Loucy (cell line): ENCODE results near the gene RIT2.

Experiments
- H2AFZ ChIP-seq: fragments of 200-600 bp; sonication (generic); 2 replicates; pipeline ENCODE4 v1.6.0; 2016; ENCODE audit warnings: antibody characterized with exemption, mild to moderate bottlenecking, low read length, moderate library complexity
- H3F3A ChIP-seq: fragments of 200-600 bp; 2 replicates; pipeline ENCODE4 v1.6.0; 2016; ENCODE audit warnings: antibody characterized with exemption, low read depth, mild to moderate bottlenecking
- H3K27me3 ChIP-seq: fragments of 200-600 bp; sonication (generic); 2 replicates; pipeline ENCODE4 v1.6.1; 2014; ENCODE audit warnings: low read length, mild to moderate bottlenecking; ENCODE audit not compliant: insufficient read depth, poor library complexity, severe bottlenecking
- H3K36me3 ChIP-seq: fragments of 200-600 bp; sonication (generic); 2 replicates; pipeline ENCODE4 v1.6.1; 2016; ENCODE audit warnings: low read length; ENCODE audit not compliant: insufficient read depth
- H3K4me1 ChIP-seq: fragments of 200-600 bp; sonication (generic); 2 replicates; pipeline ENCODE4 v1.5.1; 2014; ENCODE audit warnings: low read length, mild to moderate bottlenecking; ENCODE audit not compliant: insufficient read depth, poor library complexity, severe bottlenecking
- H3K4me2 ChIP-seq: fragments of 200-600 bp; sonication (generic); 2 replicates; pipeline ENCODE4 v1.6.0; 2014; ENCODE audit warnings: antibody characterized with exemption, low read length, low read depth, mild to moderate bottlenecking; ENCODE audit not compliant: poor library complexity, severe bottlenecking
- H3K4me3 ChIP-seq: fragments of 200-600 bp; sonication (generic); 2 replicates; pipeline ENCODE4 v1.5.1; 2014; ENCODE audit warnings: low read length, mild to moderate bottlenecking, mixed read lengths; ENCODE audit not compliant: poor library complexity, severe bottlenecking
- H3K79me2 ChIP-seq: fragments of 200-600 bp; sonication (generic); 2 replicates; pipeline ENCODE4 v1.6.1; 2014; ENCODE audit warnings: low read length; ENCODE audit not compliant: insufficient read depth
- H3K9ac ChIP-seq: fragments of 200-600 bp; sonication (generic); 2 replicates; pipeline ENCODE4 v1.6.0; 2014; ENCODE audit warnings: mild to moderate bottlenecking, low read depth, low read length, moderate library complexity; ENCODE audit not compliant: poor library complexity, severe bottlenecking
- H3K9me2 ChIP-seq: fragments of 200-600 bp; sonication (generic); replicated peaks from 2 replicates; pipeline ENCODE4 v1.6.1; 2016; ENCODE audit warnings: low read depth, low read length, mixed read lengths
- H3K9me3 ChIP-seq: fragments of 200-600 bp; sonication (generic); 2 replicates; pipeline ENCODE4 v1.6.1; 2014; ENCODE audit warnings: mild to moderate bottlenecking, antibody characterized with exemption, low read length, low read depth; ENCODE audit not compliant: insufficient read depth
- H4K20me1 ChIP-seq: fragments of 200-600 bp; sonication (generic); 2 replicates; pipeline ENCODE4 v1.6.0; 2014; ENCODE audit warnings: antibody characterized with exemption, low read length, mild to moderate bottlenecking; ENCODE audit not compliant: insufficient read depth, poor library complexity, severe bottlenecking
- CTCF ChIP-seq: fragments of 200-600 bp; sonication (generic); conservative IDR thresholded peaks from 2 replicates; pipeline ENCODE4 v1.5.1; 2014; ENCODE audit warnings: mild to moderate bottlenecking, antibody characterized with exemption, low read length
- EZH2phosphoT487 ChIP-seq: fragments of 200-600 bp; IDR thresholded peaks from 2 replicates; pipeline ENCODE4 v1.6.1; 2018; ENCODE audit warnings: antibody characterized with exemption, mild to moderate bottlenecking, moderate library complexity, borderline replicate concordance

The RIT2 gene

GRCh38 chr18:42882122-42882521 lies 233.4 kb downstream of the RIT2 start:
- Histone ChIP-seq H3K9ac (no peak overlapping the region), H3K4me1 (no peaks in the 10 kb centered on the region), H3K36me3 (no peaks in the 10 kb centered on the region), H4K20me1 (no peaks in the 10 kb centered on the region), H3K9me3 (no peaks in the 10 kb centered on the region), H3K4me2 (no peak overlapping the region), H2AFZ (no peak overlapping the region), H3K27me3 (no peaks in the 10 kb centered on the region), H3F3A (no peaks in the 10 kb centered on the region), H3K9me2 (no peaks in the 10 kb centered on the region), H3K79me2 (no peaks in the 10 kb centered on the region), H3K4me3 (no peak overlapping the region)
- TF ChIP-seq CTCF (no peak), EZH2phosphoT487 (no peak)

GRCh38 chr18:42872838-42873237 lies 242.6 kb downstream of the RIT2 start:
- Histone ChIP-seq H3K79me2 (no peaks in the 10 kb centered on the region), H3K9me2 (no peaks in the 10 kb centered on the region), H4K20me1 (no peaks in the 10 kb centered on the region)

GRCh38 chr18:42864876-42865275 lies 250.6 kb downstream of the RIT2 start:
- H3K9me2 ChIP-seq = no peaks in the 10 kb centered on the region
- H4K20me1 ChIP-seq = no peaks in the 10 kb centered on the region
- no peaks in the 10 kb centered on the region for H3K9me3 ChIP-seq
- H3K27me3 ChIP-seq = no peaks in the 10 kb centered on the region
- H2AFZ ChIP-seq = no peak overlapping the region
- no peak overlapping the region for H3K4me2 ChIP-seq
- H3K79me2 ChIP-seq = no peaks in the 10 kb centered on the region
- no peak overlapping the region for H3K4me3 ChIP-seq
- TF ChIP-seq EZH2phosphoT487 = no peak
- TF ChIP-seq CTCF = no peak
- no peaks in the 10 kb centered on the region for H3F3A ChIP-seq
- H3K4me1 ChIP-seq = no peaks in the 10 kb centered on the region
- no peak overlapping the region for H3K9ac ChIP-seq
- H3K36me3 ChIP-seq = no peaks in the 10 kb centered on the region

More at GRCh38 chr18:42872838-42873237, 242.6 kb downstream of the RIT2 start:
- Histone ChIP-seq H3K36me3 (no peaks in the 10 kb centered on the region), H3K4me2 (no peak overlapping the region), H2AFZ (no peak overlapping the region), H3K9ac (no peak overlapping the region), H3K27me3 (no peaks in the 10 kb centered on the region), H3K4me3 (no peak overlapping the region), H3F3A (no peaks in the 10 kb centered on the region), H3K4me1 (no peaks in the 10 kb centered on the region), H3K9me3 (no peaks in the 10 kb centered on the region)
- TF ChIP-seq CTCF = no peak
- no peak for TF ChIP-seq EZH2phosphoT487
